A673 (cell line): Measurements from ENCODE around the gene PSME3IP1.

Source experiments
- EZH2 ChIP-seq: fragments of 200-600 bp; sonication (generic); IDR thresholded peaks from 2 replicates; pipeline ENCODE4 v1.6.1; 2017; ENCODE audit warnings: borderline replicate concordance, low read depth, mild to moderate bottlenecking, mixed read lengths, antibody characterized with exemption, low read length; ENCODE audit not compliant: poor library complexity, severe bottlenecking
- TF ChIP-seq, protein P1 (sequence below): fragments of 300-800, 200-600 bp; sonication (generic); conservative IDR thresholded peaks from 2 replicates; pipeline ENCODE4 v1.5.1; 2017; ENCODE audit warnings: low read depth, mild to moderate bottlenecking, antibody characterized with exemption, low read length, moderate library complexity, mixed read lengths

GRCh38 chr16:57133031-57133430 lies 52.8 kb downstream of the PSME3IP1 start:
- TF ChIP-seq, protein P1, sequence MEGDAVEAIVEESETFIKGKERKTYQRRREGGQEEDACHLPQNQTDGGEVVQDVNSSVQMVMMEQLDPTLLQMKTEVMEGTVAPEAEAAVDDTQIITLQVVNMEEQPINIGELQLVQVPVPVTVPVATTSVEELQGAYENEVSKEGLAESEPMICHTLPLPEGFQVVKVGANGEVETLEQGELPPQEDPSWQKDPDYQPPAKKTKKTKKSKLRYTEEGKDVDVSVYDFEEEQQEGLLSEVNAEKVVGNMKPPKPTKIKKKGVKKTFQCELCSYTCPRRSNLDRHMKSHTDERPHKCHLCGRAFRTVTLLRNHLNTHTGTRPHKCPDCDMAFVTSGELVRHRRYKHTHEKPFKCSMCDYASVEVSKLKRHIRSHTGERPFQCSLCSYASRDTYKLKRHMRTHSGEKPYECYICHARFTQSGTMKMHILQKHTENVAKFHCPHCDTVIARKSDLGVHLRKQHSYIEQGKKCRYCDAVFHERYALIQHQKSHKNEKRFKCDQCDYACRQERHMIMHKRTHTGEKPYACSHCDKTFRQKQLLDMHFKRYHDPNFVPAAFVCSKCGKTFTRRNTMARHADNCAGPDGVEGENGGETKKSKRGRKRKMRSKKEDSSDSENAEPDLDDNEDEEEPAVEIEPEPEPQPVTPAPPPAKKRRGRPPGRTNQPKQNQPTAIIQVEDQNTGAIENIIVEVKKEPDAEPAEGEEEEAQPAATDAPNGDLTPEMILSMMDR: no peak
- no peak for TF ChIP-seq EZH2
